HepG2 (cell line): Measurements from ENCODE around the gene STARD10. TPM values are rescaled to one million over a fixed set of nuclear protein-coding genes. Genes with fewer than 3 reads are reported as not detected.
A peak's percentile ranks its signal among the peaks of the same experiment; 100 is the strongest.

Experiments
- AHR ChIP-seq: IDR thresholded peaks from 2 replicates; pipeline ENCODE4 v1.6.1; 2018; ENCODE audit warnings: missing genetic modification reagents, missing compliant biosample characterization
- DZIP1 ChIP-seq: sonication (generic); formaldehyde crosslinking; IDR thresholded peaks from 2 replicates; pipeline ENCODE4 v1.5.0; 2020; ENCODE audit warnings: mild to moderate bottlenecking, missing genetic modification reagents
- FLYWCH1 ChIP-seq: sonication (generic); formaldehyde crosslinking; IDR thresholded peaks from 2 replicates; pipeline ENCODE4 v1.8.1; 2023; ENCODE audit warnings: mild to moderate bottlenecking, missing genetic modification reagents
- HES4 ChIP-seq: sonication (generic); formaldehyde crosslinking; IDR thresholded peaks from 2 replicates; pipeline ENCODE4 v1.9.0; 2021; ENCODE audit warnings: mild to moderate bottlenecking, missing genetic modification reagents, borderline replicate concordance
- IKZF4 ChIP-seq: sonication (generic); formaldehyde crosslinking; IDR thresholded peaks from 2 replicates; pipeline ENCODE4 v1.5.1; 2020; ENCODE audit warnings: borderline replicate concordance, mild to moderate bottlenecking, low read depth, missing genetic modification reagents; ENCODE audit errors: not compliant biosample characterization
- REL ChIP-seq: sonication (generic); formaldehyde crosslinking; conservative IDR thresholded peaks from 2 replicates; pipeline ENCODE4 v1.8.0; 2022; ENCODE audit warnings: mild to moderate bottlenecking, missing genetic modification reagents, moderate library complexity
- SIX1 ChIP-seq: sonication (generic); formaldehyde crosslinking; IDR thresholded peaks from 2 replicates; pipeline ENCODE4 v1.4.0; 2020; ENCODE audit warnings: missing genetic modification reagents, borderline replicate concordance
- SP5 ChIP-seq: IDR thresholded peaks from 2 replicates; pipeline ENCODE4 v1.6.1; 2016; ENCODE audit warnings: low read depth, borderline replicate concordance
- ZKSCAN1 ChIP-seq: fragments of 150-350 bp; IDR thresholded peaks from 2 replicates; pipeline ENCODE4 v1.6.1; 2014; ENCODE audit warnings: low read length
- ZMYM2 ChIP-seq: sonication (generic); formaldehyde crosslinking; IDR thresholded peaks from 2 replicates; pipeline ENCODE4 v1.8.0; 2022; ENCODE audit warnings: mild to moderate bottlenecking, missing genetic modification reagents
- ZNF383 ChIP-seq: sonication (generic); formaldehyde crosslinking; IDR thresholded peaks from 2 replicates; pipeline ENCODE4 v1.4.0; 2020; ENCODE audit warnings: missing genetic modification reagents, mild to moderate bottlenecking, borderline replicate concordance
- ZNF44 ChIP-seq: sonication (generic); formaldehyde crosslinking; IDR thresholded peaks from 2 replicates; pipeline ENCODE4 v1.5.1; 2020; ENCODE audit warnings: mild to moderate bottlenecking, missing genetic modification reagents
- ZNF460 ChIP-seq: sonication (generic); formaldehyde crosslinking; IDR thresholded peaks from 2 replicates; pipeline ENCODE4 v1.5.1; 2020; ENCODE audit warnings: missing genetic modification reagents, mild to moderate bottlenecking, borderline replicate concordance
- ZNF614 ChIP-seq: IDR thresholded peaks from 2 replicates; pipeline ENCODE4 v1.6.1; 2018; ENCODE audit warnings: missing biosample characterization, missing genetic modification reagents, inconsistent platforms, borderline replicate concordance
- ZNF7 ChIP-seq: IDR thresholded peaks from 2 replicates; pipeline ENCODE4 v1.6.1; 2016; ENCODE audit warnings: missing biosample characterization, missing genetic modification reagents
- ZNF839 ChIP-seq: sonication (generic); formaldehyde crosslinking; IDR thresholded peaks from 2 replicates; pipeline ENCODE4 v1.4.0; 2020; ENCODE audit warnings: missing genetic modification reagents, mild to moderate bottlenecking, borderline replicate concordance
- polyA plus RNA-seq, 8 experiments: library from polyadenylated mRNA; depleted of rRNA in 3 of 8; stranded (reverse) in 7 of 8; unstranded in 1 of 8; fragments of >200 nt; fragmentation: Illumina TruSeq in 4 of 8; extraction: Trizol in 4 of 8; gene quantifications; 2 replicates each; pipeline versions ENCODE4 v1.2.1 to v1.2.3, GENCODE V29; 2011 to 2016; ENCODE audit warnings: low read depth in 4 of 8, missing spikeins in 1 of 8, mixed read lengths in 1 of 8; ENCODE audit not compliant: insufficient read depth in 1 of 8
- total RNA-seq, 5 experiments: library from RNA; depleted of rRNA; stranded (reverse); fragments of >200 nt; fragmentation: Illumina TruSeq; extraction: Trizol; gene quantifications; 2 replicates each; pipeline ENCODE4 v1.2.3, GENCODE V29; 2016; ENCODE audit warnings: low read depth in 1 of 5
- TF ChIP-seq, protein P1 (sequence below): IDR thresholded peaks from 2 replicates; pipeline ENCODE4 v1.6.1; 2016; ENCODE audit warnings: missing compliant biosample characterization, missing genetic modification reagents, borderline replicate concordance
- TF ChIP-seq, protein P2 (sequence below): IDR thresholded peaks from 2 replicates; pipeline ENCODE4 v1.4.0; 2020; ENCODE audit warnings: mild to moderate bottlenecking, missing genetic modification reagents
- TF ChIP-seq, protein P3 (sequence below): sonication (generic); formaldehyde crosslinking; IDR thresholded peaks from 2 replicates; pipeline ENCODE4 v1.4.0; 2020; ENCODE audit warnings: missing genetic modification reagents, mild to moderate bottlenecking, borderline replicate concordance

Gene STARD10
- total and polyA plus RNA-seq, 2 of the 13 experiments (the other 11 are each of a cell fraction or from before 2014, with no cell fraction given) = 260 to 341 TPM

GRCh38 chr11:72789493-72790131, 4.2 kb downstream of the STARD10 start (continued):
- TF ChIP-seq, protein P1, sequence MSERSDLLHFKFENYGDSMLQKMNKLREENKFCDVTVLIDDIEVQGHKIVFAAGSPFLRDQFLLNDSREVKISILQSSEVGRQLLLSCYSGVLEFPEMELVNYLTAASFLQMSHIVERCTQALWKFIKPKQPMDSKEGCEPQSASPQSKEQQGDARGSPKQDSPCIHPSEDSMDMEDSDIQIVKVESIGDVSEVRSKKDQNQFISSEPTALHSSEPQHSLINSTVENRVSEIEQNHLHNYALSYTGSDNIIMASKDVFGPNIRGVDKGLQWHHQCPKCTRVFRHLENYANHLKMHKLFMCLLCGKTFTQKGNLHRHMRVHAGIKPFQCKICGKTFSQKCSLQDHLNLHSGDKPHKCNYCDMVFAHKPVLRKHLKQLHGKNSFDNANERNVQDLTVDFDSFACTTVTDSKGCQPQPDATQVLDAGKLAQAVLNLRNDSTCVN (CRISPR knock-in tag) = no peak
- TF ChIP-seq DZIP1 (CRISPR knock-in tag) (no peak), ZNF460 (no peak), FLYWCH1 (CRISPR knock-in tag) (no peak), ZNF44 (no peak), ZNF383 (CRISPR knock-in tag) (0 out of 2 replicates have a peak, but pooled peaks have one; percentile 74), HES4 (CRISPR knock-in tag) (no peak), ZNF614 (no peak), AHR (CRISPR knock-in tag) (no peak), ZNF7 (no peak), SP5 (CRISPR knock-in tag) (no peak), IKZF4 (no peak), ZKSCAN1 (no peak), SIX1 (no peak), ZMYM2 (CRISPR knock-in tag) (no peak), ZNF839 (CRISPR knock-in tag) (no peak), REL (CRISPR knock-in tag) (no peak)
- TF ChIP-seq, protein P2, sequence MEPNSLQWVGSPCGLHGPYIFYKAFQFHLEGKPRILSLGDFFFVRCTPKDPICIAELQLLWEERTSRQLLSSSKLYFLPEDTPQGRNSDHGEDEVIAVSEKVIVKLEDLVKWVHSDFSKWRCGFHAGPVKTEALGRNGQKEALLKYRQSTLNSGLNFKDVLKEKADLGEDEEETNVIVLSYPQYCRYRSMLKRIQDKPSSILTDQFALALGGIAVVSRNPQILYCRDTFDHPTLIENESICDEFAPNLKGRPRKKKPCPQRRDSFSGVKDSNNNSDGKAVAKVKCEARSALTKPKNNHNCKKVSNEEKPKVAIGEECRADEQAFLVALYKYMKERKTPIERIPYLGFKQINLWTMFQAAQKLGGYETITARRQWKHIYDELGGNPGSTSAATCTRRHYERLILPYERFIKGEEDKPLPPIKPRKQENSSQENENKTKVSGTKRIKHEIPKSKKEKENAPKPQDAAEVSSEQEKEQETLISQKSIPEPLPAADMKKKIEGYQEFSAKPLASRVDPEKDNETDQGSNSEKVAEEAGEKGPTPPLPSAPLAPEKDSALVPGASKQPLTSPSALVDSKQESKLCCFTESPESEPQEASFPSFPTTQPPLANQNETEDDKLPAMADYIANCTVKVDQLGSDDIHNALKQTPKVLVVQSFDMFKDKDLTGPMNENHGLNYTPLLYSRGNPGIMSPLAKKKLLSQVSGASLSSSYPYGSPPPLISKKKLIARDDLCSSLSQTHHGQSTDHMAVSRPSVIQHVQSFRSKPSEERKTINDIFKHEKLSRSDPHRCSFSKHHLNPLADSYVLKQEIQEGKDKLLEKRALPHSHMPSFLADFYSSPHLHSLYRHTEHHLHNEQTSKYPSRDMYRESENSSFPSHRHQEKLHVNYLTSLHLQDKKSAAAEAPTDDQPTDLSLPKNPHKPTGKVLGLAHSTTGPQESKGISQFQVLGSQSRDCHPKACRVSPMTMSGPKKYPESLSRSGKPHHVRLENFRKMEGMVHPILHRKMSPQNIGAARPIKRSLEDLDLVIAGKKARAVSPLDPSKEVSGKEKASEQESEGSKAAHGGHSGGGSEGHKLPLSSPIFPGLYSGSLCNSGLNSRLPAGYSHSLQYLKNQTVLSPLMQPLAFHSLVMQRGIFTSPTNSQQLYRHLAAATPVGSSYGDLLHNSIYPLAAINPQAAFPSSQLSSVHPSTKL = no peak
- TF ChIP-seq, protein P3, sequence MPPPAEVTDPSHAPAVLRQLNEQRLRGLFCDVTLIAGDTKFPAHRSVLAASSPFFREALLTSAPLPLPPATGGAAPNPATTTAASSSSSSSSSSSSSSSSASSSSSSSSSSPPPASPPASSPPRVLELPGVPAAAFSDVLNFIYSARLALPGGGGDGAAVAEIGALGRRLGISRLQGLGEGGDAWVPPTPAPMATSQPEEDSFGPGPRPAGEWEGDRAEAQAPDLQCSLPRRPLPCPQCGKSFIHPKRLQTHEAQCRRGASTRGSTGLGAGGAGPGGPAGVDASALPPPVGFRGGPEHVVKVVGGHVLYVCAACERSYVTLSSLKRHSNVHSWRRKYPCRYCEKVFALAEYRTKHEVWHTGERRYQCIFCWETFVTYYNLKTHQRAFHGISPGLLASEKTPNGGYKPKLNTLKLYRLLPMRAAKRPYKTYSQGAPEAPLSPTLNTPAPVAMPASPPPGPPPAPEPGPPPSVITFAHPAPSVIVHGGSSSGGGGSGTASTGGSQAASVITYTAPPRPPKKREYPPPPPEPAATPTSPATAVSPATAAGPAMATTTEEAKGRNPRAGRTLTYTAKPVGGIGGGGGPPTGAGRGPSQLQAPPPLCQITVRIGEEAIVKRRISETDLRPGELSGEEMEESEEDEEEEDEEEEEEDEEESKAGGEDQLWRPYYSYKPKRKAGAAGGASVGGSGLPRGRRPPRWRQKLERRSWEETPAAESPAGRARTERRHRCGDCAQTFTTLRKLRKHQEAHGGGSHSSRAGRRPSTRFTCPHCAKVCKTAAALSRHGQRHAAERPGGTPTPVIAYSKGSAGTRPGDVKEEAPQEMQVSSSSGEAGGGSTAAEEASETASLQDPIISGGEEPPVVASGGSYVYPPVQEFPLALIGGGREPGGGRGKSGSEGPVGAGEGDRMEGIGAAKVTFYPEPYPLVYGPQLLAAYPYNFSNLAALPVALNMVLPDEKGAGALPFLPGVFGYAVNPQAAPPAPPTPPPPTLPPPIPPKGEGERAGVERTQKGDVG (CRISPR knock-in tag) = 0 out of 2 replicates have a peak, but pooled peaks have one; percentile 19
